HG02884 (cell line): ENCODE data around the gene CFAP251.

Experiments used
- ATAC-seq: cut with Tn5 transposase; IDR thresholded peaks from one replicate; pipeline ENCODE4 v1.9.1; 2021; ENCODE audit warnings: mild to moderate bottlenecking, moderate library complexity; ENCODE audit not compliant: unreplicated experiment

The CFAP251 gene

GRCh38 chr12:122051231-122051876 is 133.0 kb downstream of the CFAP251 start:
- ATAC-seq: no peak

GRCh38 chr12:122052285-122052684 is 133.9 kb downstream of the CFAP251 start:
- ATAC-seq: no peak
